ENCODE results near the gene HERC2. TPM values are rescaled to one million over a fixed set of nuclear protein-coding genes. Genes with fewer than 3 reads are reported as not detected.
"Not testable (repeated sequence)": the region's sequence is repeated elsewhere in the genome, so short reads cannot be mapped to it uniquely, and the experiment has no call there.

HERC2 gene
- total RNA-seq, 1 donor from 2014 or later, result 49.1 TPM

DNA sequence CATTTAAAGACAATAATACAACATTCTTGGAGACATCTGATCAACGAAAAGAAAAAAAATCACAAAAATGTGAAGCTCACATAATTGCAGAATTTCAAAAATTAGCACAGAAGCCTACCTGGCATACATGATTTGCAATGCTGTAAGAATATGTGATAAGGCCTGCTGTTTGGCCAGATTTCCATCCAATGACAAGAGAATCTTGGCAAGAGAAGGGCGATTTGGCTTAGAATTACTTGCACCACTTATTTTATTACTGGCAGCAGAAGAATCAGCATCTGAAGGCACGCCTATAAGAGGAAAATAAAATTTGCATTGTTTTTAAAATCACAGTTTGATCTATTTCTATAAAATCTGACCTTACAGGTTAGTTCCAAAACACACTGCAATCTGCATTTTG, 152.6 kb downstream of the HERC2 start:
- ATAC-seq (ENCODE audit: low read depth) (no peak), DNase-seq (no peak)
- Mint-ChIP-seq H3K27ac (no peak overlapping the region), H3K4me1 (no peaks in the 10 kb centered on the region), H3K4me3 (no peak overlapping the region), H3K36me3 (ENCODE audit: low read depth) (peaks cover 79% of the 10 kb centered on the region), H3K27me3 (no peaks in the 10 kb centered on the region), H3K9me3 (no peaks in the 10 kb centered on the region)
- TF ChIP-seq, protein P1, sequence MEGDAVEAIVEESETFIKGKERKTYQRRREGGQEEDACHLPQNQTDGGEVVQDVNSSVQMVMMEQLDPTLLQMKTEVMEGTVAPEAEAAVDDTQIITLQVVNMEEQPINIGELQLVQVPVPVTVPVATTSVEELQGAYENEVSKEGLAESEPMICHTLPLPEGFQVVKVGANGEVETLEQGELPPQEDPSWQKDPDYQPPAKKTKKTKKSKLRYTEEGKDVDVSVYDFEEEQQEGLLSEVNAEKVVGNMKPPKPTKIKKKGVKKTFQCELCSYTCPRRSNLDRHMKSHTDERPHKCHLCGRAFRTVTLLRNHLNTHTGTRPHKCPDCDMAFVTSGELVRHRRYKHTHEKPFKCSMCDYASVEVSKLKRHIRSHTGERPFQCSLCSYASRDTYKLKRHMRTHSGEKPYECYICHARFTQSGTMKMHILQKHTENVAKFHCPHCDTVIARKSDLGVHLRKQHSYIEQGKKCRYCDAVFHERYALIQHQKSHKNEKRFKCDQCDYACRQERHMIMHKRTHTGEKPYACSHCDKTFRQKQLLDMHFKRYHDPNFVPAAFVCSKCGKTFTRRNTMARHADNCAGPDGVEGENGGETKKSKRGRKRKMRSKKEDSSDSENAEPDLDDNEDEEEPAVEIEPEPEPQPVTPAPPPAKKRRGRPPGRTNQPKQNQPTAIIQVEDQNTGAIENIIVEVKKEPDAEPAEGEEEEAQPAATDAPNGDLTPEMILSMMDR (IDR thresholded peaks at IDR 0.05), result no peak
- ChIA-PET POLR2A (no interaction called here), CTCF (no interaction called here)
- intact Hi-C loops (cut with micrococcal nuclease), result no loop called here

DNA sequence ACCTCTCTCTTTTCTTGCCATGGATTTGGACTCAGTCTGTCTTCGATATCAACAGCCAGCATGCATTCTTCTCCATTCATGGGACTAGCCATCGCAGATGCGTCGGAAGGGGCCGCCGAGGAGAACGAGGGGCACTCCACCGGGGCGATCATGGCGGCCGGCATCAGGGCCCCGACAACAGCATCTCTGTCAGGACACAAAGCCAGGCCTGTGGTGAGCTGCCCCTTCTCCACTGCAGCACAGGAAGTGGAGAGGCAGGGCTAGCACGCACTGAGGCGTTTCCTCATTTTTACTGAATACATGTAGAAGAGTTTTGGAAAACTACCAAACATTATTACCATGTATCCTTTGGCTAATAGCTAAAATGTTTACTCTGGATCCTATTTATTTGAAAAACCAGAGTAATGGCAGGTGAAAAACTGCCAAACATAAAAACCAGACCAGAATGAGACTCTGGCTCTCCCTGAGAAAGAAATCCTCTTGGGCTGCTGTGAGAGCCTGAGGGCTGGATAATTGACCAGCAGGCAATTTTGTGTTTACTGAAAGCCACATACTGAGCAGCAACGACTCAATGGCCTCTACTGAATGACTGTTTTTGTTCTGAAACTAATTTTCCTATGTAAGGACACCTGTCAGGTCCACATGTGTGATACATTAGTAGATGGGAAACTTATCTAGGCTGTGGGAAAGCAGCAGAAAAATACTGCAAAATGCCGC, 153.4 kb downstream of the HERC2 start:
- H3K4me1 Mint-ChIP-seq; ATAC-seq (ENCODE audit: low read depth); H3K27me3 Mint-ChIP-seq; DNase-seq; CTCF ChIA-PET; H3K9me3 Mint-ChIP-seq; intact Hi-C loops (cut with micrococcal nuclease); H3K4me3 Mint-ChIP-seq; H3K27ac Mint-ChIP-seq; POLR2A ChIA-PET: not testable (repeated sequence)
- H3K36me3 Mint-ChIP-seq (ENCODE audit: low read depth), result peaks cover 80% of the 10 kb centered on the region

- CTCF ChIA-PET, result no interaction called here
Measured at GRCh38 chr15:28167042-28167441, 154.9 kb downstream of the HERC2 start.

GRCh38 chr15:28165791-28166190, 156.2 kb downstream of the HERC2 start:
- Mint-ChIP-seq H3K27me3 (no peaks in the 10 kb centered on the region), H3K36me3 (ENCODE audit: low read depth) (peaks cover 91% of the 10 kb centered on the region), H3K4me1 (no peaks in the 10 kb centered on the region), H3K4me3 (no peak overlapping the region), H3K27ac (no peak overlapping the region), H3K9me3 (no peaks in the 10 kb centered on the region)
- intact Hi-C loops (cut with micrococcal nuclease), result no loop called here
- DNase-seq (no peak), ATAC-seq (ENCODE audit: low read depth) (no peak)
- CTCF ChIA-PET, result no interaction called here
- POLR2A ChIA-PET, result no interaction called here
- TF ChIP-seq, protein P1 (IDR thresholded peaks at IDR 0.05), result no peak

More at GRCh38 chr15:28167042-28167441, 154.9 kb downstream of the HERC2 start:
- Mint-ChIP-seq H3K4me1 (no peaks in the 10 kb centered on the region), H3K4me3 (no peak overlapping the region), H3K36me3 (ENCODE audit: low read depth) (peaks cover 87% of the 10 kb centered on the region), H3K9me3 (no peaks in the 10 kb centered on the region), H3K27ac (no peak overlapping the region), H3K27me3 (no peaks in the 10 kb centered on the region)
- POLR2A ChIA-PET, result no interaction called here
- no peak for ATAC-seq (ENCODE audit: low read depth)
- intact Hi-C loops (cut with micrococcal nuclease), result no loop called here
- TF ChIP-seq, protein P1 (IDR thresholded peaks at IDR 0.05), result no peak
- no peak for DNase-seq

GRCh38 chr15:28164876-28165275, 157.1 kb downstream of the HERC2 start:
- ChIA-PET POLR2A (no interaction called here), CTCF (no interaction called here)
- no peak overlapping the region for H3K27ac Mint-ChIP-seq
- H3K4me3 Mint-ChIP-seq, result no peak overlapping the region
- no peaks in the 10 kb centered on the region for H3K27me3 Mint-ChIP-seq
- H3K36me3 Mint-ChIP-seq (ENCODE audit: low read depth), result peaks cover 88% of the 10 kb centered on the region
- TF ChIP-seq, protein P1 (IDR thresholded peaks at IDR 0.05), result no peak
- intact Hi-C loops (cut with micrococcal nuclease), result no loop called here
- DNase-seq, result no peak
- ATAC-seq (ENCODE audit: low read depth), result no peak
- no peaks in the 10 kb centered on the region for H3K9me3 Mint-ChIP-seq
- H3K4me1 Mint-ChIP-seq, result no peaks in the 10 kb centered on the region

DNA sequence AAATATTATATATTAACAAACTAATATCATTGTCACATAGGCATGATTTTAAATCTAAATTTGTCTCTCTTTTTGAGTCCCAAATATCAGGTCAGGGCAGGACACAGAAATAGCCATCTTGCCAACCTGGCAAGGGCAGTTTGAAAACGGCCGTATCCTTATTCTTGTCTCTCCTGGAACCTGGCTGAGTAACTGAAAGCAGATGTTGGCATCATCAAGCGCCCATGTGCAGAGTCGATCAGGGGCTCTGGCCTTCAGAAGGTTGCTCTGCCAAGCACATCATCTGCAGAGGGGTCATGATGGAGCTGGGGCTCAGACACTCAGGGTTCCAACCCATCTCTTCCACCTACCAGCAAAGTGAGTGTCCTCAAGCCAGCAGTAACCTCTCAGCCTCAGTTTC, 167.7 kb downstream of the HERC2 start:
- Mint-ChIP-seq H3K4me1 (no peaks in the 10 kb centered on the region), H3K4me3 (no peak overlapping the region), H3K27me3 (no peaks in the 10 kb centered on the region), H3K36me3 (ENCODE audit: low read depth) (peaks cover 40% of the 10 kb centered on the region), H3K27ac (no peak overlapping the region), H3K9me3 (peaks cover 12% of the 10 kb centered on the region)
- intact Hi-C loops (cut with micrococcal nuclease), result no loop called here
- ChIA-PET CTCF (no interaction called here), POLR2A (no interaction called here)
- DNase-seq (no peak), ATAC-seq (ENCODE audit: low read depth) (no peak)
- TF ChIP-seq, protein P1 (IDR thresholded peaks at IDR 0.05), result no peak

All from activated B cell treated with CpG ODN at 0.5 μM for 24 hours (primary cell).